Liver (tissue), 9 donors: ENCODE data around the gene RAB28. TPM values are rescaled to one million over a fixed set of nuclear protein-coding genes. Genes with fewer than 3 reads are reported as not detected.

Experiments used
- DNase-seq: peaks from one replicate; pipeline ENCODE4 v3.0.0-alpha.2; 2017; ENCODE audit warnings: low spot score
- H3K27ac ChIP-seq, 2 donors: one replicate each; pipeline ENCODE4 v1.7.0; 2013; ENCODE audit warnings: inconsistent platforms in 2 of 2, low read length in 2 of 2, control low read depth in 1 of 2, low read depth in 1 of 2, mild to moderate bottlenecking in 1 of 2
- H3K27me3 ChIP-seq, 4 donors: one replicate each; pipeline versions ENCODE4 v1.6.1 to v1.7.0; 2013; ENCODE audit warnings: low read length in 3 of 4, inconsistent platforms in 1 of 4, mild to moderate bottlenecking in 1 of 4, moderate library complexity in 1 of 4; ENCODE audit not compliant: control insufficient read depth in 4 of 4, insufficient read depth in 4 of 4
- H3K36me3 ChIP-seq, 4 donors: one replicate each; pipeline versions ENCODE4 v1.6.1 to v1.7.0; 2013; ENCODE audit warnings: low read length in 3 of 4, mild to moderate bottlenecking in 3 of 4, low read depth in 1 of 4, moderate library complexity in 1 of 4; ENCODE audit not compliant: control insufficient read depth in 4 of 4, insufficient read depth in 3 of 4
- H3K4me1 ChIP-seq, 4 donors: one replicate each; pipeline versions ENCODE4 v1.6.1 to v1.7.0; 2013; ENCODE audit warnings: low read length in 3 of 4, mild to moderate bottlenecking in 3 of 4, moderate library complexity in 1 of 4; ENCODE audit not compliant: control insufficient read depth in 4 of 4, insufficient read depth in 4 of 4
- H3K4me3 ChIP-seq, 3 donors: one replicate each; pipeline versions ENCODE4 v1.6.1 to v1.7.0; 2013; ENCODE audit warnings: low read length in 3 of 3, control low read depth in 1 of 3, low read depth in 1 of 3, mild to moderate bottlenecking in 1 of 3
- H3K9ac ChIP-seq, 2 donors: one replicate each; pipeline ENCODE4 v1.7.0; 2013; ENCODE audit warnings: low read length in 2 of 2, mild to moderate bottlenecking in 2 of 2, moderate library complexity in 2 of 2, control low read depth in 1 of 2, low read depth in 1 of 2
- H3K9me3 ChIP-seq, 4 donors: one replicate each; pipeline versions ENCODE4 v1.6.1 to v1.7.0; 2013; ENCODE audit warnings: low read length in 3 of 4; ENCODE audit not compliant: control insufficient read depth in 4 of 4
- CTCF ChIP-seq: fragments of 150-350 bp; IDR thresholded peaks from 2 replicates; pipeline ENCODE4 v1.5.1; 2017; ENCODE audit warnings: improper control_type of control experiment, low read depth, low read length; ENCODE audit not compliant: missing input control
- EGR1 ChIP-seq, 2 donors: IDR thresholded peaks; 2 replicates each; pipeline ENCODE4 v1.6.1; 2016 to 2018; ENCODE audit warnings: antibody characterized with exemption in 2 of 2, low read depth in 2 of 2
- FOXA1 ChIP-seq: IDR thresholded peaks from 2 replicates; pipeline ENCODE4 v1.6.1; 2016; ENCODE audit warnings: antibody characterized with exemption
- FOXA2 ChIP-seq: IDR thresholded peaks from 2 replicates; pipeline ENCODE4 v1.6.1; 2016; ENCODE audit warnings: antibody characterized with exemption
- GABPA ChIP-seq, 2 donors: IDR thresholded peaks in 1 of 2; conservative IDR thresholded peaks in 1 of 2; 2 replicates each; pipeline ENCODE4 v1.6.1; 2016; ENCODE audit warnings: antibody characterized with exemption in 2 of 2, mild to moderate bottlenecking in 1 of 2, moderate library complexity in 1 of 2
- HNF4A ChIP-seq, 2 donors: conservative IDR thresholded peaks; 2 replicates each; pipeline ENCODE4 v1.6.1; 2016; ENCODE audit warnings: antibody characterized with exemption in 2 of 2, mild to moderate bottlenecking in 2 of 2
- HNF4G ChIP-seq: IDR thresholded peaks from 2 replicates; pipeline ENCODE4 v1.6.1; 2016; ENCODE audit warnings: antibody characterized with exemption
- NR2F2 ChIP-seq: IDR thresholded peaks from 2 replicates; pipeline ENCODE4 v1.6.1; 2016; ENCODE audit warnings: antibody characterized with exemption
- RAD21 ChIP-seq, 2 donors: IDR thresholded peaks; 2 replicates each; pipeline ENCODE4 v1.6.1; 2016; ENCODE audit warnings: antibody characterized with exemption in 2 of 2, mild to moderate bottlenecking in 2 of 2
- REST ChIP-seq: IDR thresholded peaks from 2 replicates; pipeline ENCODE4 v1.6.1; 2016; ENCODE audit warnings: antibody characterized with exemption, mild to moderate bottlenecking
- RXRA ChIP-seq, 2 donors: IDR thresholded peaks; 2 replicates each; pipeline ENCODE4 v1.6.1; 2017 to 2018; ENCODE audit warnings: antibody characterized with exemption in 2 of 2, mild to moderate bottlenecking in 1 of 2
- SP1 ChIP-seq: IDR thresholded peaks from 2 replicates; pipeline ENCODE4 v1.6.1; 2018; ENCODE audit warnings: antibody characterized with exemption, mild to moderate bottlenecking
- YY1 ChIP-seq: IDR thresholded peaks from 2 replicates; pipeline ENCODE4 v1.6.1; 2016; ENCODE audit warnings: antibody characterized with exemption, mild to moderate bottlenecking
- WGBS: extraction: QIAGEN DNeasy Blood & Tissue Kit; methylation state at CpG from one replicate; pipeline ENCODE4 v1.1.7; 2013; 5-methylcytosine and 5-hydroxymethylcytosine counted together
- polyA plus RNA-seq, 2 donors: library from polyadenylated mRNA; stranded (reverse) in 1 of 2; unstranded in 1 of 2; fragments of 200-250 nt in 1 of 2; fragments of >200 nt in 1 of 2; fragmentation: Nextera tagmentation in 1 of 2; extraction: Ambion mirVana in 1 of 2; gene quantifications; one replicate each; pipeline versions ENCODE4 v1.2.1 to v1.2.3, GENCODE V29; 2013 to 2015
- total RNA-seq, 2 donors: library from RNA; depleted of rRNA; stranded (reverse); fragments of >200 nt; gene quantifications; one replicate each; pipeline ENCODE4 v1.2.3, GENCODE V29; 2014
- TF ChIP-seq, protein P1 (sequence below): IDR thresholded peaks from 2 replicates; pipeline ENCODE4 v1.6.1; 2016; ENCODE audit warnings: antibody characterized with exemption
- donor health status: healthy.
- donor health status: healthy.
- donor health status: healthy.
- donor health status: healthy.
- donor health status: healthy.

The RAB28 gene
- total and polyA plus RNA-seq, 4 donors = 3.9 to 7.7 (median 6.8) TPM

GRCh38 chr4:13364653-13365052 lies 119.5 kb downstream of the RAB28 start (continued):
- TF ChIP-seq, protein P1, sequence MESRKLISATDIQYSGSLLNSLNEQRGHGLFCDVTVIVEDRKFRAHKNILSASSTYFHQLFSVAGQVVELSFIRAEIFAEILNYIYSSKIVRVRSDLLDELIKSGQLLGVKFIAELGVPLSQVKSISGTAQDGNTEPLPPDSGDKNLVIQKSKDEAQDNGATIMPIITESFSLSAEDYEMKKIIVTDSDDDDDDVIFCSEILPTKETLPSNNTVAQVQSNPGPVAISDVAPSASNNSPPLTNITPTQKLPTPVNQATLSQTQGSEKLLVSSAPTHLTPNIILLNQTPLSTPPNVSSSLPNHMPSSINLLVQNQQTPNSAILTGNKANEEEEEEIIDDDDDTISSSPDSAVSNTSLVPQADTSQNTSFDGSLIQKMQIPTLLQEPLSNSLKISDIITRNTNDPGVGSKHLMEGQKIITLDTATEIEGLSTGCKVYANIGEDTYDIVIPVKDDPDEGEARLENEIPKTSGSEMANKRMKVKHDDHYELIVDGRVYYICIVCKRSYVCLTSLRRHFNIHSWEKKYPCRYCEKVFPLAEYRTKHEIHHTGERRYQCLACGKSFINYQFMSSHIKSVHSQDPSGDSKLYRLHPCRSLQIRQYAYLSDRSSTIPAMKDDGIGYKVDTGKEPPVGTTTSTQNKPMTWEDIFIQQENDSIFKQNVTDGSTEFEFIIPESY = no peak
- TF ChIP-seq HNF4A (conservative IDR thresholded peaks at IDR 0.05) = no peak
- no peak for TF ChIP-seq SP1
- TF ChIP-seq YY1 = no peak
- TF ChIP-seq RAD21 (IDR thresholded peaks at IDR 0.05) = no peak

GRCh38 chr4:13364172-13364571 lies 120.0 kb downstream of the RAB28 start:
- WGBS = 95% methylated on average over 1 of the region's 1 CpG
- H3K9me3 ChIP-seq = no peaks in the 10 kb centered on the region
- peaks cover 0 to 3% (median 0%) of the 10 kb centered on the region in 4 donors for H3K36me3 ChIP-seq
- H3K4me3 ChIP-seq = no peak overlapping the region
- H3K27ac ChIP-seq = no peak overlapping the region
- DNase-seq = no peak
- H3K4me1 ChIP-seq = no peaks in the 10 kb centered on the region
- no peaks in the 10 kb centered on the region for H3K27me3 ChIP-seq
- TF ChIP-seq NR2F2 (no peak), RAD21 (IDR thresholded peaks at IDR 0.05) (no peak), FOXA2 (no peak), FOXA1 (no peak), YY1 (no peak), SP1 (no peak), RXRA (IDR thresholded peaks at IDR 0.05) (no peak)
- H3K9ac ChIP-seq = no peak overlapping the region

GRCh38 chr4:13359809-13360208 lies 124.3 kb downstream of the RAB28 start:
- H3K4me3 ChIP-seq = no peak overlapping the region
- no peak overlapping the region for H3K9ac ChIP-seq
- no peak overlapping the region for H3K27ac ChIP-seq
- DNase-seq = no peak
- TF ChIP-seq EGR1 (IDR thresholded peaks at IDR 0.05; ENCODE audit: low read depth in 2 of 2) (no peak), HNF4G (no peak), NR2F2 (no peak), GABPA (IDR thresholded peaks at IDR 0.05 in 1 of 2, conservative IDR thresholded peaks at IDR 0.05 in 1 of 2) (no peak), FOXA2 (no peak), HNF4A (conservative IDR thresholded peaks at IDR 0.05) (no peak), REST (no peak), CTCF (no peak)
- TF ChIP-seq, protein P1 = no peak
- H3K9me3 ChIP-seq = no peaks in the 10 kb centered on the region
- no peaks in the 10 kb centered on the region for H3K27me3 ChIP-seq
- H3K36me3 ChIP-seq = no peaks in the 10 kb centered on the region
- no peaks in the 10 kb centered on the region for H3K4me1 ChIP-seq
- 95% methylated on average over 1 of the region's 1 CpG for WGBS
